GM18498 (cell line): ENCODE data around the gene PTPRD.

Experiments used
- ATAC-seq: cut with Tn5 transposase; IDR thresholded peaks from one replicate; pipeline ENCODE4 v1.9.1; 2021; ENCODE audit warnings: mild to moderate bottlenecking, moderate library complexity; ENCODE audit not compliant: unreplicated experiment

The PTPRD gene

GRCh38 chr9:8627976-8628679, 1984.7 kb downstream of the PTPRD start:
- ATAC-seq = no peak

DNA sequence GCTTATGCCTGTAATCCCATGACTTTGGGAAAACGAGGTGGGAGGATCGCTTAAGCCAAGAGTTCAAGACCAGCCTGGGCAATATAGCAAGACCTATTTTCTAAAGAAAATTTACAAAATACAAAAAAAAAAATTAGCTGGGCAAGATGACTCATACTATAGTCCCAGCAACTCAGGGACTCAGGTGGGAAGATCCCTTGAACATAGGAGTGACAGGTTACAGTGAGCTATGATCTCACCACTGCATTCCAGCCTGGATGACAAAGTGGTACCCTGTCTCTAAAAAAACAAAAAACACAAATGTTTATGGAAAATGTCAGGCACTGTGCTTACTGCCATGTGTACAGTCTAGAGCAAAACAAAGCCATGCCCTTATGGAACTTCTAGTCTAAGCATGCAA, 1989.9 kb downstream of the PTPRD start:
- ATAC-seq = no peak

DNA sequence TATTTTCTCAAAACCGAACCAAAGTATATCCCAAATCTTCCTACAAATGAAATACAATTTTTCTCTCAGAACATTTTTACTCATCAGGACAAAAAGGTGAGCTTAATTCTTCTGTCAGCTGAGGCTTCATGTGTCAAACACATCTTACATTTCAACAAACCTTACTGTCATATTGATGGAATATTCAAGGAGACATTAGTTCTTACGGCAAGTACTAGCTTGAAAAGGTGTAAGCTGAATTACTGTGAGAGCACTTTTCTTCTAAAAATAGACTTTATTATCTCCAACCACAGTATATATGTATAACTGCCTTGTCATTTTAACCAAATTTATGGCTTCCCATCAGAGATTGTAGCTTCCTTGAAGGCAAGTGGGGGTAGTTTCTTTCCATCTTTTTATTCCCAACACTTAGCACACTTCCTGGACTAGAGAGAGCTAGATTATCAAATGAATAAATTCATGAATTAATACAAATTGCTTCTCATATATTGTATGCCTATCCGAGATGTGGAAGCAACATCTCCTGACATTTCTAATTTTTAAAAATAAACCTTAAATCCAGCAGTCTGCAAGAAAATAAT, 1990.5 kb downstream of the PTPRD start:
- ATAC-seq = no peak

DNA sequence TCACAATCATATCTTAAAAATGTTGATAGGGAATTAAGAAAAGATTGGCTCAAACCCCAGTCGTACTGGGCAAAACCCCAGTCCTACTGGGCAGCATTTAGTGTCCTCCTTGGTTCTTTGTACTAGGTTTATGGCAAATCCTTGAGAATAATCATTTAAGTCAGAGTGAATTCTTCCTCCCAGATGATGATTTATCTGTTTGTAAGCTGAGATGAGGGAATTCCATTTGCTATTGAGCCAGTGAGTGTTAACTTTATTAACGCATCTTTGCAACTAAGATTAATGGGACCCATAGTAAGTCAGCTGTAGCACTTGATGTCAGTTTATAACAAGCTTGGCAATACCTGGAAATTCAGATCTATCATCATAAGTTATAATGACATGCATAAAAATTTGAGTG, 1991.4 kb downstream of the PTPRD start:
- ATAC-seq = no peak

DNA sequence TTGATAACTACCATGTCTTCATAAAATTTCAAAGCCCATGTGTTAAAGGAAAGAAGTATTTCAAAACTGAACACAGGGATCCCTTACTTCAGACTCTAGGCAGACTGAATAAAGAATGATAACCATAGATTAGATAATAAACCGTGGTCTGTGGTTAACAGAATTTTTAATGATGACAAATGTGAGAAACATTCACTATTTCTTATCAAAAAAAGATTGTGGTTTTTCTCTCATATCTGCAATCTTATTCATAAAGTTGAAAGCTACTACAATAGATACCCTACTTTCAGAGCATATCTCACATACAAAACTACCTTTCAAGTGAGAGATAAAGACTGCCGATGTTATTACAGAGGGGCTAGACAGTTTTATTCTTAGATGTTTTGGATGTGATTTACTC, 1996.4 kb downstream of the PTPRD start:
- no peak for ATAC-seq

GRCh38 chr9:8614926-8615440, 1997.8 kb downstream of the PTPRD start:
- no peak for ATAC-seq

DNA sequence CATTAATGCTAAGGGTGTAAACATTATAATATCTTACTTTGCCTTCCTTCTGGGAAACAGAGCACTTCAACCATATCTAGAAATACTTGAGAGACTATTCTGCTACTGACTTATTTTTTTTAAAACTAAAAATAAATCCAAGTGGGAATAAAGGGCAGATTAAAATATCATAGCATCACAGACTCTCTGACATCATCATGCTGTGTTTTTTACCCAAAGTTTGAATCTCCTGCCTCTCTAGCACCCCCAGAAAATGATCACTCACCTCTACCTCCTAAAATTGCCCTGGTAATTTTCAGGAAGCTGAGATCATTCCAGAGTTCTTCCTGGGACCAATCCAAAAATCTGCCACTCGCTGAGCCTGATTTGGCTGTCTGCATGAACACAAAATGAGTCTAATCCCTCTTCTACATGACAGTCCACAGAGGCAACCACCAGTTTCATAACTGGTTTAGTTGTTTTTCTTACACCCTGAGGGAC, 1999.4 kb downstream of the PTPRD start:
- no peak for ATAC-seq

DNA sequence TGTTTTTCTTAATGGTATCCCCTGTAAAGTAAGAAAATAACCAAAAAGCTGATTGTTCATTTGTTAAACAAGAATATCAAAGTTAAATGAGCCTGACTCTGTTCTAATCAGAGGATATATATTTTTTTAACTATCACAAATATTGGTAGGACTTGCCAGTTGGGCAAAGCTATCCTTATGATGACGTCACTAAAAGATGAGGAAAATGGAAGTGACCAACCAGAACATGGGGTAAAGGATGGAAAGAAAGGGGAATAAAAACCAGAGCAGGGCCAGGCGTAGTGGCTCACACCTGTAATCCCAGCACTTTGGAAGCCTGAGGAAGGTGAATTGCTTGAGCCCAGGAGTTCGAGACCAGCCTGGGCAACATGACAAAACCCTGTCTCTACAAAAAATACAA, 2001.6 kb downstream of the PTPRD start:
- ATAC-seq = no peak

DNA sequence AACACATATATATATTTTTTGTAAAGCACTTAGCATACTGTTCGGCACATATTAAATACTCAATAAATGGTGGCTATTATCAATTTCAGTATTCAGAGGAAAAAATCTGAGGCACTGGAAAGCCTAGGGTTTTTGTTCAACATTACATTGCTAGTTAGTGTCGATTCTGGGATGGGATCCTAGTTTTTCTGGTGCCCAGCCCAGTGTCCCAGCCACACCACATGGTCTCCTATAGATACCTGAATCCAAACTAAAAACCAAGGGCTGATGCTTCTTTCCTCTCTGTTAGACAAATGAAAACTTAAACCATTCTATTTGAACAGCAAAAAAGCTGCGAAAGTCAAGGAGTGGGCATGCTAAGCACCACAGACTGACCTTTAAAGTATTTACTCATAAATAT, 2002.5 kb downstream of the PTPRD start:
- no peak for ATAC-seq

GRCh38 chr9:8605096-8605495, 2007.7 kb downstream of the PTPRD start:
- no peak for ATAC-seq

GRCh38 chr9:8604201-8604600, 2008.6 kb downstream of the PTPRD start:
- ATAC-seq = no peak

DNA sequence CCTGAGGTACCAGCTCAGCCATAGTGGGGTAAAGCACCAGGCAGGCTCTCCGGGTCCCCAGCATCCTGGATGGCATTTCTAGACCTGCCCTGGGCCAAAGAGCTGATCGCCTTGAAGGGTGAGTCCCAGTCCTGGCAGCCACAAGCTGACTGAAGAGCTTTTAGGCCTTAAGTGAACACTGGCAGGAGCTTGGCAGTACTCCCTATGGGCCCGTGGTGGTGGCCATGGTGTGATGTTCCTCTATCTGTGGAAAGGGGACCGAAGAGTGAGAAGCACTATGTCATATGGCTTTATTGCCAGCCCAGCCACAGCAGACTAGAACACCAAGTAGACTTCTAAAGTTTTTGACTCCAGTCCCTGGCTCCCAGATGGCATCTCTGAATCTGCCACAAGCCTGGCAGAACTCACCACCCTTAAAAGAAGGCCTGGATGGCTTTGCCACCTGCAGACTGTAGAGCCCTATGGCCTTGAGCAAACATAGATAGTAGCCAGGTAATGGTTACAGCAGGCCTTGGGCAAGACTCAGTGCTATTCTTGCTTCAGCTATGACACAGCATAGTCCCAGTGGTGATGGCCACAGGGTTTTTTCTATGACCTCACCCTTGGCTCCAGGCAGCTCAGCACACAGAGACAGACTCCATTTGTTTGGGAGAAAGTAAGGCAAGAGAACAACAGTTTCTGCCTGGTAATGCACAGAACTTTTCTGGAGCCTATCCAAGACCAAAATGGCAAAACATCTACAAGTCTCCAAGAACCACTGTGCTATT, 2011.7 kb downstream of the PTPRD start:
- ATAC-seq = no peak

GRCh38 chr9:8599937-8600336, 2012.9 kb downstream of the PTPRD start:
- ATAC-seq = no peak

DNA sequence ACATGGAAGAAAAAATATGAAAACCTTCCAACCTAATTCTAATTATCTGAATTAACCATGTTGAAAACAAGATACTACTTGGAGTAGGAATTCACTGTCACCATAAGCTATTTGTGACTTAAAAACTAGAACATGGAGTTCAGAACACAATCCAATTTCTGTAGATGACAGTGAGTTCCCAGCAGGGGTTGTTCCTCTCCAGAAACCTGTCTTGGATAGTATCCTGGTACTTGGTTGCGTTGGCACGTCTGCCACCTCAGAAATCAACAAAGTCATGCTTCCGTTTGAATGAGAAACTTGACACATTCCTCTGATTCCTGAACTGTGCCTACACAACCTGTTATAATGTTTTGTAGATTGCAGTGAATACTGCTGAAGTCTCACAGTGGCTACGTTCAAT, 2023.3 kb downstream of the PTPRD start:
- no peak for ATAC-seq

DNA sequence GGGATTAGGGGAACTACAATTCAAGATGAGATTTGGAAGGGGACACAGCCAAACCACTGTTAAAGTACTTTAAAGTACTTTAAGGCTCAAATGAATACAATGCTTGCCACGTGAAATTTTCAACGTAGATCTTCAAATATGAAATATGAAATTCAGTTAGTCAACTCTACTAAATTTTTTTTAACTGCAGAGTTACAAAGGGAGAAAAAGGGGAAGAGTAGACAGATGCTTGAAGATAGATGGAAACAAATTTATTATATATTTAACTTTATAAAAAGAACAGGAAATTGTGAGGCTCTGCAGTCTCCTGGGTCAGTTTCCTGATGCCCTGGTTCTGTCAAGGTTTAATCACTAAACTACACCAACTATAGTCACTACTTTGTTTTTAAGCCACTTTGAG, 2027.8 kb downstream of the PTPRD start:
- no peak for ATAC-seq

DNA sequence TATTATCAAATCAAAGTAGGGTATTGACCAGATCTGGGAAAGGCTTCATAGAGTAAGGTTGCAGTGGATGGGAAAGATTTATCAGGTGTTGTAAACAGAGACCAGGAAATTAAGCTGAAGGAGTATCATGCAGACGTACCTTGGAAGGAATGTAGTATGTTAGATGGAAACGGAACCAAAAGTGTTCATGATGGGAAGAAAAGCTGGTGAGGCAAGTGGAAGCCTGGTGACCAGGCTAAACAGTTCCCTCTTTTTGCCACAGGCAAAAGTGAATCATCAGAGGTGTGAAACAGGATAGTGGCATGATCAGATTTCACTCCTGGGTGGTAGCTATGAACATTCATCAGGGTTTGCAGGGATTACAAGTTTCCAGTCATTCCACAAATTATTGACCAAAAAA, 2033.1 kb downstream of the PTPRD start:
- no peak for ATAC-seq

DNA sequence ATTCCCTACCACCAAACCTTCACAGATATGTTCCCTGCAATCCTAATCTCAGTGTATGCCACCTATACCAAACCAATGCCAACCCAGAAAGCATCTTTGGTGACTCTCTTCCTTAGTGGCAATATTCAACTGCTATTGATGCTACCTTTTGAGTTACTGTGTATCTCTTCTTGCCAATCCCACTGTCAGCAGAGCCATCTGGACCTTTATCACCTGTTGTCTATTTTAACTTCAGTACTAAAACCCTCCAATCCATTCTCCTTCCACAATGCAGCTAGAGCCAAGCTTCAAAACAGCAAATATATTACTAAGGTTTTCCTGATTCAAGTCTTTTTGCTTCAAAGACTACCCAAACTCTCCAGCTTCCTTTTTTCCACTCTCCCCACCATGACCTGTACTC, 2036.1 kb downstream of the PTPRD start:
- no peak for ATAC-seq

- ATAC-seq = no peak
Measured at GRCh38 chr9:8574846-8575245, 2038.0 kb downstream of the PTPRD start.

DNA sequence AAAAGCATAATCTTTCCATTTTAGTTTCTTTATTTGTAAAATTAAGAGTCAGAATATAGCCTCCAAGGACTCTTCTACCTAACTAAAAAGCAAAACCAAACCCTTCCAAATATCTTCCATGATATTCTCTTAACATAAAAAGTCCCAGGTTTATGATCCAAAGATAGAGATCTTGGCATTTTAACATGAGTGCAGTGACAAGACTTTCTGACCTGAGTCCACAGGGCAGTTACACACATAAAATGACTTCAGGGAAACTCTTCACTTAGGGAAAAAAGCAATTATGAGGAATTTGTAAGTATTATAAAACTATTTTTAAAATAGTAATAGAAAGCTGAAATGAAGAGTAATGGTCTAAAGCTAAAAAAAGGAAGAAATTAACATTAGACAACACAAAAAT, 2040.6 kb downstream of the PTPRD start:
- no peak for ATAC-seq

GRCh38 chr9:8571643-8572042, 2041.2 kb downstream of the PTPRD start:
- ATAC-seq = no peak

DNA sequence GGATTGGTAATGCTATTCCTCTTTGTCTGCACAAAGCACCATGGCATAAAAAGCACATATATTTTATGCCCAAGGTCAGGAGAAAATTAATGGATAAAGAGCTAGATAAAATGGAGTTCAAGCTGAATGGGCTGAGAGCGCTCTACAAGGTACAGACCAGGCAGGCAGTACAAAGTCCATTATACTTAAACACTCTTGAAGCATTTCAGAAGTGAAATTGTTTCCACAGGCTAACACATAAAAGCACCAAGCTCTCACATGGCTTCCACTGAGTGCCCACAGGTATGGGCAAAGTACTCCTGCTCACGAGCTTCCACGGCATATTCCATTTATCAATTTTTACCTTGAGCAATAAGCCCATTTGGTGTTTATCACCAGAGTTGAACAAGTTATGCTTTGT, 2042.0 kb downstream of the PTPRD start:
- ATAC-seq = no peak

DNA sequence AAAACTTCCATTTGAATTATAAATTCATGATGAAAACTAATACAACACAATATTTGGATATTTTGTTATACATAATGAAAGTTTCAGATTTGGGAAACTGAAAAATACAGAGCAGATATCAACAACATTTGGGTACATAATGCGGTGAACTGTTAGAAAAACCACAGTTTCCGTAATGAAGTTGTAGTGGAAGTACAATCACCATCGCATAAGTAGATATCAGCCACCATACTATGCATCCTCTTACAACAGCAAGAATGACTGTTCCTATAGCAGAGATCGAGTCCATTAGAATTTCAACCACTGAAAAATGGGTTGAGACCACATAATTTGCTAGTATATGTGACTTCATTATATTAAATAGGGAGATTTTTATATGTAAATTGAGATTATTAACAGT, 2043.0 kb downstream of the PTPRD start:
- no peak for ATAC-seq
